ENCODE data around the gene TM4SF18. TPM values are rescaled to one million over a fixed set of nuclear protein-coding genes. Genes with fewer than 3 reads are reported as not detected.

Gene TM4SF18
- total RNA-seq, 1 experiment from 2014 or later = 9.8 TPM

DNA sequence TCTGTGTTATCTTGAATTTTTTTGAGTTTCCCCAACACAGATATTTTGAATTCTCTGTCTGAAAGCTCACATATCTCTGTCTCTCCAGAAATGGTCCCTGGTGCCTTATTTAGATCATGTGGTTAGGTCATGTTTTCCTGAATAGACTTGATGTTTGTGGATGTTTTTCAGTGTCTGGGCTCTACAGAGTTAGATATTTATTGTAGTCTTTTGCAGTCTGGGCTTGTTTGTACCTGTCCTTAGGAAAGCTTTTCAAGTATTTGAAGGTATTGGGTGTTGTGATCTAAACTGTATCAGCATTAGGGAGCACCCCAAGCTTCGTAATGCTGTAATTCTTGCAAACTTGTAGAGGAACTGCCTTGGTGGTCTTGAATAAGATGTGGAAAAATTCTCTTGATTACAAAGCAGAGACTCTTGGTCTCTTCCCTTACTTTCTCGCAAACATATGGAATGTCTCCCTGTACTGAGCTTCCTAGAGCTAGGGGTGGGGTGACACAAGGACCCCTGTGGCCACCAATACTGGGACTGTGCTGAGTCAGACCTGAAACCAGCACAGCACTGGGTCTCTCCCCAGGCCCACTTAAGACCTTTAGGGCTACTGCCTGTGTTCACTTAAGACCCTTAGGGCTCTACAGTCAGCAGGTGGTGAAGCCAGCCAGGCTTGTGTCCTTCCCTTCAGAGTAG is 26.5 kb downstream of the TM4SF18 start:
- Histone ChIP-seq H3K27me3 (ENCODE audit: insufficient read depth, low read length) (no peaks in the 10 kb centered on the region), H2BK120ac (ENCODE audit: low read depth, low read length, poor library complexity, severe bottlenecking) (no peak overlapping the region), H3K4ac (ENCODE audit: low read depth, low read length) (no peak overlapping the region), H3K79me1 (ENCODE audit: insufficient read depth, low read depth, low read length, poor library complexity, severe bottlenecking) (no peaks in the 10 kb centered on the region), H3K9ac (ENCODE audit: extremely low read depth, insufficient read length, low read length) (no peak overlapping the region), H3K79me2 (ENCODE audit: insufficient read depth, low read length) (no peaks in the 10 kb centered on the region), H4K5ac (ENCODE audit: insufficient read length, low read depth, low read length) (no peak overlapping the region), H2BK5ac (ENCODE audit: insufficient read length, low read length) (no peak overlapping the region), H3K4me2 (ENCODE audit: insufficient read depth, insufficient read length, low read length) (no peak overlapping the region), H3K14ac (ENCODE audit: insufficient read depth, low read length) (no peak overlapping the region), H3K4me1 (ENCODE audit: insufficient read depth, low read length) (no peaks in the 10 kb centered on the region), H4K8ac (replicated peaks; ENCODE audit: insufficient read length, low read depth, low read length) (no peak overlapping the region), H3T11ph (ENCODE audit: low read length) (no peak overlapping the region), H4K91ac (ENCODE audit: insufficient read length, low read depth, low read length) (no peak overlapping the region), H3K23me2 (ENCODE audit: insufficient read length, low read depth, low read length, poor library complexity, severe bottlenecking) (no peaks in the 10 kb centered on the region), H3K9me3 (ENCODE audit: control insufficient read depth, low read depth, low read length) (no peaks in the 10 kb centered on the region), H2BK15ac (ENCODE audit: low read depth, low read length) (no peak overlapping the region), H4K20me1 (ENCODE audit: control insufficient read depth, insufficient read depth, insufficient read length) (no peaks in the 10 kb centered on the region), H2AFZ (ENCODE audit: low read length) (no peak overlapping the region), H3K56ac (ENCODE audit: insufficient read length, low read depth, low read length) (no peak overlapping the region), H2BK12ac (ENCODE audit: insufficient read length, low read depth, low read length) (no peak overlapping the region), H3K27ac (ENCODE audit: insufficient read length, low read depth, low read length) (no peak overlapping the region), H2AK5ac (ENCODE audit: insufficient read length, low read length) (no peak overlapping the region), H2BK20ac (ENCODE audit: low read depth, low read length, poor library complexity, severe bottlenecking) (no peak overlapping the region), H3K23ac (ENCODE audit: insufficient read length, low read depth, low read length) (no peak overlapping the region), H3K18ac (ENCODE audit: insufficient read length, low read depth, low read length) (no peak overlapping the region)
- TF ChIP-seq, protein P1, sequence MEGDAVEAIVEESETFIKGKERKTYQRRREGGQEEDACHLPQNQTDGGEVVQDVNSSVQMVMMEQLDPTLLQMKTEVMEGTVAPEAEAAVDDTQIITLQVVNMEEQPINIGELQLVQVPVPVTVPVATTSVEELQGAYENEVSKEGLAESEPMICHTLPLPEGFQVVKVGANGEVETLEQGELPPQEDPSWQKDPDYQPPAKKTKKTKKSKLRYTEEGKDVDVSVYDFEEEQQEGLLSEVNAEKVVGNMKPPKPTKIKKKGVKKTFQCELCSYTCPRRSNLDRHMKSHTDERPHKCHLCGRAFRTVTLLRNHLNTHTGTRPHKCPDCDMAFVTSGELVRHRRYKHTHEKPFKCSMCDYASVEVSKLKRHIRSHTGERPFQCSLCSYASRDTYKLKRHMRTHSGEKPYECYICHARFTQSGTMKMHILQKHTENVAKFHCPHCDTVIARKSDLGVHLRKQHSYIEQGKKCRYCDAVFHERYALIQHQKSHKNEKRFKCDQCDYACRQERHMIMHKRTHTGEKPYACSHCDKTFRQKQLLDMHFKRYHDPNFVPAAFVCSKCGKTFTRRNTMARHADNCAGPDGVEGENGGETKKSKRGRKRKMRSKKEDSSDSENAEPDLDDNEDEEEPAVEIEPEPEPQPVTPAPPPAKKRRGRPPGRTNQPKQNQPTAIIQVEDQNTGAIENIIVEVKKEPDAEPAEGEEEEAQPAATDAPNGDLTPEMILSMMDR (conservative IDR thresholded peaks at IDR 0.05) = no peak
- WGBS (ENCODE audit: extremely low coverage, insufficient read length, low lambda C conversion rate) = no CpG with 5 or more reads among the region's 2 CpGs
- Mint-ChIP-seq H3K27ac (no peak overlapping the region; a peak in 1 of 7 replicates), H3K4me3 (no peak overlapping the region), H3K4me1 (peaks cover 0 to 4% of the 10 kb centered on the region in 2 experiments; a peak in 2 of 4 replicates), H3K27me3 (ENCODE audit: low read depth) (no peaks in the 10 kb centered on the region; the same call in 1 of the 2 replicates), H3K9me3 (peaks cover 0 to 2% of the 10 kb centered on the region in 2 experiments; a peak in 1 of 5 replicates), H3K36me3 (ENCODE audit: insufficient read depth in 1 of 3, low read depth in 3 of 3) (peaks cover 0 to 2% (median 0%) of the 10 kb centered on the region in 3 experiments; a peak in 1 of 7 replicates)
- DNase-seq = no peak

Measured in H9 (cell line).